ENCODE measurements around the gene ZNF362.

The ZNF362 gene

GRCh38 chr1:33275195-33275594 is 18.9 kb downstream of the ZNF362 start:
- no peak overlapping the region for H3K27ac ChIP-seq (ENCODE audit: extremely low read depth, low read depth, low read length)
- no peaks in the 10 kb centered on the region for H3K4me1 ChIP-seq (ENCODE audit: control insufficient read depth, insufficient read depth, low read length)
- CTCF ChIA-PET = interaction anchor here (1.3 kb wide), 1 partner anchor 148 kb away, joined by 3 read pairs; no protein-coding TSS in a partner anchor
- POLR2A ChIA-PET = interaction anchor here (1.7 kb wide), 1 partner anchor 10 kb away, joined by 5 read pairs; no protein-coding TSS in a partner anchor
- TF ChIP-seq EGR2 (tag by site-specific recombination; IDR thresholded peaks at IDR 0.05; ENCODE audit: low read depth) = no peak
- TF ChIP-seq KLF8 (tag by site-specific recombination; IDR thresholded peaks at IDR 0.05) = no peak
- TF ChIP-seq ZNF792 (tag by site-specific recombination; IDR thresholded peaks at IDR 0.05) = no peak
- TF ChIP-seq ZSCAN4 (tag by site-specific recombination; IDR thresholded peaks at IDR 0.05) = no peak
- TF ChIP-seq ZNF513 (tag by site-specific recombination; IDR thresholded peaks at IDR 0.05) = no peak
- H3K4me3 ChIP-seq (ENCODE audit: low read depth, low read length) = no peak overlapping the region
- peaks cover 0 to 18% of the 10 kb centered on the region in 2 experiments; a peak in 2 of 3 replicates for H3K36me3 ChIP-seq (ENCODE audit: control insufficient read depth in 2 of 2, insufficient read depth in 1 of 2, low read length in 2 of 2)
- H3K9me3 ChIP-seq (ENCODE audit: control insufficient read depth, insufficient read depth, low read depth, low read length) = no peaks in the 10 kb centered on the region

- CTCF ChIA-PET = no interaction called here
- POLR2A ChIA-PET = no interaction called here
- H3K4me3 ChIP-seq (ENCODE audit: low read depth, low read length) = no peak overlapping the region
- peaks cover 0 to 25% of the 10 kb centered on the region in 2 experiments; a peak in 2 of 3 replicates for H3K36me3 ChIP-seq (ENCODE audit: control insufficient read depth in 2 of 2, insufficient read depth in 1 of 2, low read length in 2 of 2)
- TF ChIP-seq ZNF623 (tag by site-specific recombination; IDR thresholded peaks at IDR 0.05) (no peak), ZNF513 (tag by site-specific recombination; IDR thresholded peaks at IDR 0.05) (no peak), GLI4 (tag by site-specific recombination; IDR thresholded peaks at IDR 0.05) (no peak), ZNF610 (tag by site-specific recombination; IDR thresholded peaks at IDR 0.05; ENCODE audit: borderline replicate concordance) (no peak), ZNF37A (tag by site-specific recombination; IDR thresholded peaks at IDR 0.05) (no peak), ZNF529 (tag by site-specific recombination; IDR thresholded peaks at IDR 0.05; ENCODE audit: insufficient replicate concordance) (no peak), ZNF239 (tag by site-specific recombination; IDR thresholded peaks at IDR 0.05) (no peak), ZNF791 (tag by site-specific recombination; IDR thresholded peaks at IDR 0.05) (no peak), ZNF169 (tag by site-specific recombination; IDR thresholded peaks at IDR 0.05) (no peak)
- TF ChIP-seq, protein P1, sequence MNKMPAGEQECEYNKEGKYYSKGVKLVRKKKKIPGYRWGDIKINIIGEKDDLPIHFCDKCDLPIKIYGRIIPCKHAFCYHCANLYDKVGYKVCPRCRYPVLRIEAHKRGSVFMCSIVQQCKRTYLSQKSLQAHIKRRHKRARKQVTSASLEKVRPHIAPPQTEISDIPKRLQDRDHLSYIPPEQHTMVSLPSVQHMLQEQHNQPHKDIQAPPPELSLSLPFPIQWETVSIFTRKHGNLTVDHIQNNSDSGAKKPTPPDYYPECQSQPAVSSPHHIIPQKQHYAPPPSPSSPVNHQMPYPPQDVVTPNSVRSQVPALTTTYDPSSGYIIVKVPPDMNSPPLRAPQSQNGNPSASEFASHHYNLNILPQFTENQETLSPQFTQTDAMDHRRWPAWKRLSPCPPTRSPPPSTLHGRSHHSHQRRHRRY (tag by site-specific recombination; IDR thresholded peaks at IDR 0.05) = no peak
- TF ChIP-seq, protein P2, sequence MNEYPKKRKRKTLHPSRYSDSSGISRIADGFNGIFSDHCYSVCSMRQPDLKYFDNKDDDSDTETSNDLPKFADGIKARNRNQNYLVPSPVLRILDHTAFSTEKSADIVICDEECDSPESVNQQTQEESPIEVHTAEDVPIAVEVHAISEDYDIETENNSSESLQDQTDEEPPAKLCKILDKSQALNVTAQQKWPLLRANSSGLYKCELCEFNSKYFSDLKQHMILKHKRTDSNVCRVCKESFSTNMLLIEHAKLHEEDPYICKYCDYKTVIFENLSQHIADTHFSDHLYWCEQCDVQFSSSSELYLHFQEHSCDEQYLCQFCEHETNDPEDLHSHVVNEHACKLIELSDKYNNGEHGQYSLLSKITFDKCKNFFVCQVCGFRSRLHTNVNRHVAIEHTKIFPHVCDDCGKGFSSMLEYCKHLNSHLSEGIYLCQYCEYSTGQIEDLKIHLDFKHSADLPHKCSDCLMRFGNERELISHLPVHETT (tag by site-specific recombination; IDR thresholded peaks at IDR 0.05) = no peak
- no peaks in the 10 kb centered on the region for H3K4me1 ChIP-seq (ENCODE audit: control insufficient read depth, insufficient read depth, low read length)
- H3K9me3 ChIP-seq (ENCODE audit: control insufficient read depth, insufficient read depth, low read depth, low read length) = no peaks in the 10 kb centered on the region
- H3K27ac ChIP-seq (ENCODE audit: extremely low read depth, low read depth, low read length) = no peak overlapping the region
Measured at GRCh38 chr1:33275706-33276572, 19.6 kb downstream of the ZNF362 start.

Data from HEK293 (cell line).